Adrenal gland (tissue), 5 donors: ENCODE data around the gene TNIK.

Experiments
- POLR2A ChIP-seq, 2 donors: fragments of 450-650 bp; IDR thresholded peaks; one replicate each; pipeline ENCODE4 v1.6.1; 2017; ENCODE audit warnings: antibody characterized with exemption in 2 of 2, mild to moderate bottlenecking in 2 of 2, moderate library complexity in 1 of 2
- TF ChIP-seq, protein P1 (sequence below), 6 experiments: fragments of 450-650 bp in 4 of 6; fragments of 200-600 bp in 2 of 6; sonication (generic) in 1 of 6; IDR thresholded peaks; 1 replicate in 5 of 6; 2 replicates in 1 of 6; pipeline versions ENCODE4 v1.5.1 to v1.8.0; 2016 to 2021; ENCODE audit warnings: antibody characterized with exemption in 6 of 6, mild to moderate bottlenecking in 2 of 6, moderate library complexity in 1 of 6
- donor health status: DM: no; HTN: no; CAD: no.

DNA sequence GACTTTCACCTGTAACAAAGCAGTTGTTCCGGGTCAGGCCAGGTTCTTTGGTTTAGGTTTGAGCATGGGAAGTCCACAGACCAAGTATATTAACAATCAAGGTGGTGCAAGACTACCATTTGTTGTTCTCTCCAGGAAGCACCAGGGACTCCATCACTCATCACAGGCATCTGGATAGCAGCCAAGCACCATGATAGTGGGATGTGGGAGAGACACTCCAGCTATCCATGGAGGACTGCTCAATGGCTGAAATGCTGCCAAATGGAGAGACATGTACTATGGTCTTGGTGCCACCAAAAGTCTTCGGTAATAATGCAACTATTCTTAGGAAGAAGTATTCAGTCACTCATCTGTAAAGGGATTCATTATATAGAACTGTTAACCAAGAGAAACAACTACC is 143.0 kb downstream of the TNIK start:
- TF ChIP-seq, protein P1, sequence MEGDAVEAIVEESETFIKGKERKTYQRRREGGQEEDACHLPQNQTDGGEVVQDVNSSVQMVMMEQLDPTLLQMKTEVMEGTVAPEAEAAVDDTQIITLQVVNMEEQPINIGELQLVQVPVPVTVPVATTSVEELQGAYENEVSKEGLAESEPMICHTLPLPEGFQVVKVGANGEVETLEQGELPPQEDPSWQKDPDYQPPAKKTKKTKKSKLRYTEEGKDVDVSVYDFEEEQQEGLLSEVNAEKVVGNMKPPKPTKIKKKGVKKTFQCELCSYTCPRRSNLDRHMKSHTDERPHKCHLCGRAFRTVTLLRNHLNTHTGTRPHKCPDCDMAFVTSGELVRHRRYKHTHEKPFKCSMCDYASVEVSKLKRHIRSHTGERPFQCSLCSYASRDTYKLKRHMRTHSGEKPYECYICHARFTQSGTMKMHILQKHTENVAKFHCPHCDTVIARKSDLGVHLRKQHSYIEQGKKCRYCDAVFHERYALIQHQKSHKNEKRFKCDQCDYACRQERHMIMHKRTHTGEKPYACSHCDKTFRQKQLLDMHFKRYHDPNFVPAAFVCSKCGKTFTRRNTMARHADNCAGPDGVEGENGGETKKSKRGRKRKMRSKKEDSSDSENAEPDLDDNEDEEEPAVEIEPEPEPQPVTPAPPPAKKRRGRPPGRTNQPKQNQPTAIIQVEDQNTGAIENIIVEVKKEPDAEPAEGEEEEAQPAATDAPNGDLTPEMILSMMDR (IDR thresholded peaks at IDR 0.05): no peak
- TF ChIP-seq POLR2A (IDR thresholded peaks at IDR 0.05): no peak
